Stimulated activated CD4-positive, alpha-beta T cell treated with anti-CD3 and anti-CD28 coated beads, Interleukin-1b, Interleukin-23, amount 100 ng/mL, for 48 hours (primary cell): ENCODE data around the gene TMED7.

Source experiments
- DNase-seq: peaks from one replicate; pipeline ENCODE4 v3.0.0-alpha.2; 2020

Gene TMED7

DNA sequence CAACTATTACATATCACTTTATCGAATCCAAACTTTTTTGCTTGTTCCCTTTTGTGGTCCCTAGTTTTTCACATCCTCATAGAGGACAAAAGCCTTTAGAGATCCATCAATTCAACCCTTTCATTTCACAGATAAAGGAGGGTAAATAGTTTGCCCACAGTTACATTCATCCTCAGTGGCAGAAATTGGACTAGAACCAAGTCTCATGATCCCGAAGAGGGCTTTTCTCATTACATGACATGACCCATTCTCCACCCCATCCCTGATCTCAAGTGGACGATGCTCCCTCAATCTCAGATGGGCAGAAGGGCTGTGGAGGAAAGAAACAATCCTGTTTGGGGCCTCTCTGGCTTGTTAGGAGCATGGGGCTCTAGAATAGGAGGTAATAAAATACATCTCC is 46.6 kb downstream of the TMED7 start:
- DNase-seq: no peak

DNA sequence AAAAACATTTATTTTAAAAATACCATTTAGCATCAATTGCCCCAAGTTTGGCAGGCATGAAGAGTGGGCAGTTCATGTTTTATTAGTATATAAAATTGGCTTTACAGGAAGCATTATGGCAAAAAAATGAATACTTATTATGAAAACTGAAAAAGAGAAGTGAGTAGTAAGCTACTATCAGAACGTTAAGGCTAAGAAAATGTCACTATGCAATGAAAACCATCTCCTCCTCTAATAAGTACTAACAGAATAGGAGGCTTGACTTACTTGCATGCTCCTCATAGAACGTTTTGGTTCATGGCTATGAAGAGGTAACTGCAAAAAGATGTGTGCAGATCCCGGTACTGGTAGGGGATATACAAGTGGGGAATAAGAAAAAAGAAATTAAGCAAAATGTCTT is 47.2 kb downstream of the TMED7 start:
- no peak for DNase-seq

DNA sequence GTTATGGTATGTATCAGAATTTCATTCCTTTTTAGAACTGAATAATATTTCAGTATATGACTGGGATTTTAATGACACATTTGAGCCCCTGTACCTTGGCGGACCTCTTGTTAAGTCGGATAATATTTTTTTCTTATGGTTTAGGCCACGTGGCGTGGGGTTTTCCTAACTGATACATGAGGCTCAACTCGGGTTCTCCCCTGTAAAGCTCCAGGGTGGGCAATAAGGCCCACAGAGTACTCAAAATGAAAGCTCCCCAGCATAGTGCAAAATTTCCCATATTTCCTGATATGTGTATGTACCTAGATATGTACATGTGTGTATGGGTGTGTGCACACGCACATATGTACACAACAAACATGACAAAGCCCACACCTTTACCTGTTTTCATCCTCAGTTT is 48.1 kb downstream of the TMED7 start:
- no peak for DNase-seq

- no peak for DNase-seq
Observed at GRCh38 chr5:115577329-115577728, 48.5 kb downstream of the TMED7 start.

DNA sequence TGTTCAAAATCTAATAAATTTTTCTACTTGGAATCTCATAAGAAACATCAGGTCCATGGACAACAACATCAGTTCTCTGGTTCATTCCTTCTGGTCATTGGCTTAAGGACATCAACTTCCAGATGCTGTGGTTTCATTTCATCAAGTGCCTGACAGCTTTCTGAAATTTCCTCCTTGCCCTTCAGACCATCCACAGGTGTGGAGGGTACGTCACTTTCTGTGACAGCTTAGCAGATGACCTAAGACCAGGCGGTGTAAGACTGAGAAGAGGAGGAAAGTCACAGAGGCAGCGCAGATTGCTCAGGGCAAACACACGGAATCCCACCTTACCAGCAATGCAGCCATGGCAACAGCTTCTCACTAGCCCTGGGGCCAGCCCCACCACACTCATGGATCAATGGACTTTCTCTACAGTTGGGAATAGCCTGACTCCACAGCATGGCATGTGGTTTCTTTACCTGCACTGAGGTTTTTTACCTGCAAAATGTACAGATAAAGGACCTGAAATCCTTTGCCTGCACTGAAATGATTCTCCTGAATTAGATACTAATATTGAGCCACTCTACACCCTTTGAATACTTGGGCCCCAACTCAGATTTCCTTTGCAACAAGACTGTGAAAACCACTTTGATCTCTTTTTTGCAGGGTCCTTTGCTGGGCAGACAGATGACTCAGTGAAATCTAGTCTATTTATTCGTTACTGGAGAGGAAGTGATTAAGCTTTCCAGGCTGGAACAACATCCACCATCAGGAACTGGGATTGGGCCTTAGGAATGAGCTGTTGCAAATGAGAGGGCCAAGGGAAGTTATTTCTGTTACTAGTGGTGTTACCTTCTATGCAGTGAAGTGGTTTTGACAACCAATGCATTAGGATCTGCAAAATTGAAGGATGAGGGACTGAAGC is 50.4 kb downstream of the TMED7 start:
- DNase-seq: no peak

- no peak for DNase-seq
Observed at GRCh38 chr5:115573133-115573532, 52.7 kb downstream of the TMED7 start.

DNA sequence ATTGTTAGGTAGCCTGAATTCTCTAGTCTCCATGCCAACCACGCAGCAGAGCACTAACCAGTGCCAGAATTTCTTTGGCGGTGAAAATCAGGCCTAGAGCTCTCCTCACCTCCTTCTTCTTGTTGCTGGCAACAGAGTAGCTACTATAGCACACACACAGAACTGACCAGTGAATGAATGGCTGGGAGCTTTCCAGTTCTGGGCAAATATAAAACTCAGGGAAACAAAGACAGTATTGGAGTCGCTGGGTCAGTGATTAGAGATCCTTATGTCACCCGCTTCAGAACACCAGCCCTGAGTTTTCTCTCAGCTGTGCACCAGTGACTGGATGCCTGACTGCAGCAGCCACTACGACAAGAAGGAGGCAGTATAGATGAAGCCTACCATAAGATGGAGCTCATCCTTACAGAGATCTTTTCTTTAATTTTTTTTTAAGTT is 54.4 kb downstream of the TMED7 start:
- DNase-seq: no peak

- DNase-seq: no peak
Observed at GRCh38 chr5:115568668-115569067, 57.2 kb downstream of the TMED7 start.

DNA sequence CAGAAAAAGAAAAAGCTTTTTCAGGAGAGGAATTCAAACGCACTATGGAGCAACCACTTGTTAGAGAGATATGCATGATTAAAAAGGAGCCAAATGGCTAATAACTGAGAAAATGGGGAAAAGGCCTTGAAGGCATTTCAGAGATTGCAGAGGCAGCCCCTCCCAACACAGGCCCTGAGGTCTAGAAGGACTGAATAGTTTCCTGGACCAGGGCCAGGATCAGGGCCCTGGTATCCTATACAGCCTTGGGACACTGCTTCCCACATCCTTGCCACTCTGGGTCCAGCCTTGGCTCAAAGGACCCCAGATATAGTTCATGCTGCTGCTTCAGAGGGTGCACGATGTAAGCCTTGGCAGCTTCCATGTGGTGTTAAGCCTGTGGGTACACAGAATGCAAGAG is 60.6 kb downstream of the TMED7 start:
- no peak for DNase-seq
